B cell (primary cell): ENCODE measurements around the gene GAGE12F. TPM values are rescaled to one million over a fixed set of nuclear protein-coding genes. Genes with fewer than 3 reads are reported as not detected.
"Not testable (repeated sequence)": the region's sequence is repeated elsewhere in the genome, so short reads cannot be mapped to it uniquely, and the experiment has no call there.

Experiments used
- ATAC-seq: fragments of 200-7000 bp; cut with Tn5 transposase; one replicate; pipeline ENCODE4 v1.10.0; 2021; ENCODE audit warnings: low read depth, mild to moderate bottlenecking, moderate number of reproducible peaks, moderate library complexity
- CTCF ChIA-PET: fragments of 350-600 bp; sonication (Branson Sonifier 250); formaldehyde crosslinking; loops from one replicate; lab custom pipeline; 2021; ENCODE audit warnings: antibody characterized with exemption, inconsistent platforms; lab: Charles Lee
- POLR2A ChIA-PET: fragments of 350-600 bp; sonication (Branson Sonifier 250); formaldehyde crosslinking; loops from one replicate; lab custom pipeline; 2021; ENCODE audit warnings: antibody characterized with exemption; lab: Charles Lee
- DNase-seq: peaks from one replicate; pipeline ENCODE4 v3.0.0; 2013
- H2AFZ ChIP-seq: 2 replicates; pipeline ENCODE4 v1.6.1; 2012; ENCODE audit warnings: mild to moderate bottlenecking, low read depth, low read length; ENCODE audit not compliant: insufficient read depth, poor library complexity, severe bottlenecking
- H3K27ac ChIP-seq, 2 donors: 1 replicate in 1 of 2; 2 replicates in 1 of 2; pipeline ENCODE4 v1.5.1; 2012 to 2013; ENCODE audit warnings: low read length in 2 of 2, mild to moderate bottlenecking in 2 of 2, moderate library complexity in 1 of 2
- H3K27me3 ChIP-seq, 4 experiments: fragments of 200-600 bp in 1 of 4; sonication (generic) in 1 of 4; replicated peaks in 1 of 4; 1 replicate in 2 of 4; 2 replicates in 2 of 4; pipeline versions ENCODE4 v1.6.1 to v1.7.0; 2013 to 2016; ENCODE audit warnings: low read length in 3 of 4, mild to moderate bottlenecking in 2 of 4, mixed read lengths in 1 of 4, moderate library complexity in 1 of 4; ENCODE audit not compliant: insufficient read depth in 4 of 4, control insufficient read depth in 3 of 4; ENCODE audit errors: control extremely low read depth in 1 of 4
- H3K36me3 ChIP-seq, 2 experiments: replicated peaks in 1 of 2; 1 replicate in 1 of 2; 2 replicates in 1 of 2; pipeline versions ENCODE4 v1.6.1 to v1.7.1; 2013; ENCODE audit warnings: low read length in 1 of 2; ENCODE audit not compliant: insufficient read depth in 2 of 2, control insufficient read depth in 1 of 2; ENCODE audit errors: control extremely low read depth in 1 of 2, extremely low read depth in 1 of 2
- H3K4me1 ChIP-seq, 2 donors: fragments of 200-600 bp in 1 of 2; sonication (generic) in 1 of 2; 1 replicate in 1 of 2; 2 replicates in 1 of 2; pipeline versions ENCODE4 v1.5.1 to v1.6.1; 2013 to 2017; ENCODE audit warnings: low read length in 2 of 2; ENCODE audit not compliant: control insufficient read depth in 2 of 2, insufficient read depth in 2 of 2
- H3K4me2 ChIP-seq: replicated peaks from 2 replicates; pipeline ENCODE3; 2012; ENCODE audit warnings: mild to moderate bottlenecking, low read depth, low read length; ENCODE audit not compliant: poor library complexity, severe bottlenecking
- H3K4me3 ChIP-seq, 5 experiments: fragments of 200-600 bp in 1 of 5; sonication (generic) in 1 of 5; 1 replicate in 3 of 5; 2 replicates in 2 of 5; pipeline versions ENCODE4 v1.5.1 to v1.7.0; 2011 to 2016; ENCODE audit warnings: low read length in 4 of 5, mild to moderate bottlenecking in 4 of 5, low read depth in 2 of 5, control low read depth in 1 of 5, moderate library complexity in 1 of 5; ENCODE audit not compliant: insufficient read depth in 1 of 5; ENCODE audit errors: control extremely low read depth in 1 of 5, extremely low read depth in 1 of 5
- H3K79me2 ChIP-seq: fragments of 200-600 bp; sonication (generic); one replicate; pipeline ENCODE4 v1.6.0; 2016; ENCODE audit warnings: low read length; ENCODE audit not compliant: control insufficient read depth, insufficient read depth
- H3K9ac ChIP-seq: fragments of 200-600 bp; sonication (generic); 2 replicates; pipeline ENCODE4 v1.6.1; 2017; ENCODE audit warnings: mild to moderate bottlenecking, low read length, moderate library complexity
- H3K9me3 ChIP-seq, 3 donors: one replicate each; pipeline versions ENCODE4 v1.6.1 to v1.7.1; 2013; ENCODE audit warnings: low read length in 2 of 3; ENCODE audit not compliant: control insufficient read depth in 2 of 3, insufficient read depth in 1 of 3; ENCODE audit errors: control extremely low read depth in 1 of 3
- H4K20me1 ChIP-seq: 2 replicates; pipeline ENCODE4 v1.6.0; 2012; ENCODE audit warnings: mild to moderate bottlenecking, low read length; ENCODE audit not compliant: insufficient read depth, control insufficient read depth, poor library complexity, severe bottlenecking
- H3K27ac Mint-ChIP-seq: one replicate; pipeline ENCODE4 v1.8.0; 2021; ENCODE audit warnings: mixed read lengths
- H3K27me3 Mint-ChIP-seq: one replicate; pipeline ENCODE4 v1.8.0; 2021; ENCODE audit warnings: mixed read lengths
- H3K4me1 Mint-ChIP-seq: one replicate; pipeline ENCODE4 v1.8.0; 2021; ENCODE audit warnings: mixed read lengths
- H3K4me3 Mint-ChIP-seq: one replicate; pipeline ENCODE4 v1.8.0; 2021; ENCODE audit warnings: mixed read lengths
- H3K9me3 Mint-ChIP-seq: one replicate; pipeline ENCODE4 v1.8.0; 2022; ENCODE audit warnings: mixed read lengths; ENCODE audit not compliant: insufficient read depth
- WGBS: methylation state at CpG from one replicate; pipeline ENCODE4 v1.1.5; 2013; ENCODE audit warnings: missing lambda C conversion rate; ENCODE audit not compliant: insufficient coverage; 5-methylcytosine and 5-hydroxymethylcytosine counted together
- intact Hi-C: fragments of 100-400 bp; cut with micrococcal nuclease; formaldehyde crosslinking; loops from one replicate; pipeline ENCODE4 v1.10.0; 2022
- polyA plus RNA-seq: library from polyadenylated mRNA; depleted of rRNA; stranded (reverse); fragments of >200 nt; gene quantifications from 2 replicates; pipeline ENCODE4 v1.2.3, GENCODE V29; 2012
- total RNA-seq, 2 donors: library from RNA; stranded (reverse); fragments of 120-200 nt in 1 of 2; gene quantifications; 1 replicate in 1 of 2; 2 replicates in 1 of 2; pipeline versions ENCODE4 v1.2.3 to v1.2.4, GENCODE V29; 2013 to 2022

The GAGE12F gene
- total and polyA plus RNA-seq, 2 donors (not counting 1 experiment from before 2014, with no cell fraction given) = not detected

- H3K9me3 Mint-ChIP-seq, ATAC-seq, H3K4me1 ChIP-seq, H3K27ac Mint-ChIP-seq, H3K36me3 ChIP-seq, H3K27me3 Mint-ChIP-seq, H3K4me3 ChIP-seq, H3K27me3 ChIP-seq, CTCF ChIA-PET, H3K4me1 Mint-ChIP-seq, H3K9ac ChIP-seq, H3K27ac ChIP-seq, H3K4me2 ChIP-seq, H2AFZ ChIP-seq, H3K9me3 ChIP-seq, POLR2A ChIA-PET, H3K79me2 ChIP-seq, intact Hi-C loops, DNase-seq, H3K4me3 Mint-ChIP-seq, H4K20me1 ChIP-seq: not testable (repeated sequence)
- WGBS = no CpG with 5 or more reads among the region's 11 CpGs
These were observed 8.1 kb downstream of the GAGE12F start for GRCh38 chrX:49568728-49569127.

DNA sequence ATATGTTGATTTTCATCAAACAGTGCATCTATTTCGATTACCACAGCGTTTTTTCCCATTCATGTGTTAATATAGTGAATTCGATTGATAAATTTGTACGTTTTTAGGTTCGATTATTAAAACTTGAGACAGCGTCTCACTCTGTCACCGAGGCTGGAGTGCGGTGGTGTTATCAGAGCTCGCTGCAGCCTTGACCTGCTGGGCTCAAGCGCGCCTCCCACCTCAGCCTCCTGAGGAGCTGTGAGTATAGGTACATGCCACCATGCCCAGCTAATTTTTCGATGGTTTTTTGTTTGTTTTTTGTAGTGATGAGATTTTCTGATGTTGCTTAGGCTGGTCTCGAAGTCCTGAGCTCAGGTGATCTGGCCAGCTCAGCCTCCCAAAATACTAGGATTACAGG, 8.5 kb downstream of the GAGE12F start:
- DNase-seq, H3K9ac ChIP-seq, ATAC-seq, H2AFZ ChIP-seq, H3K4me3 ChIP-seq, POLR2A ChIA-PET, H4K20me1 ChIP-seq, H3K4me1 ChIP-seq, CTCF ChIA-PET, H3K4me1 Mint-ChIP-seq, H3K27me3 ChIP-seq, intact Hi-C loops, H3K27ac Mint-ChIP-seq, H3K79me2 ChIP-seq, H3K36me3 ChIP-seq, H3K27ac ChIP-seq, H3K9me3 Mint-ChIP-seq, H3K4me2 ChIP-seq, H3K27me3 Mint-ChIP-seq, H3K4me3 Mint-ChIP-seq, H3K9me3 ChIP-seq: not testable (repeated sequence)
- no CpG with 5 or more reads among the region's 13 CpGs for WGBS

DNA sequence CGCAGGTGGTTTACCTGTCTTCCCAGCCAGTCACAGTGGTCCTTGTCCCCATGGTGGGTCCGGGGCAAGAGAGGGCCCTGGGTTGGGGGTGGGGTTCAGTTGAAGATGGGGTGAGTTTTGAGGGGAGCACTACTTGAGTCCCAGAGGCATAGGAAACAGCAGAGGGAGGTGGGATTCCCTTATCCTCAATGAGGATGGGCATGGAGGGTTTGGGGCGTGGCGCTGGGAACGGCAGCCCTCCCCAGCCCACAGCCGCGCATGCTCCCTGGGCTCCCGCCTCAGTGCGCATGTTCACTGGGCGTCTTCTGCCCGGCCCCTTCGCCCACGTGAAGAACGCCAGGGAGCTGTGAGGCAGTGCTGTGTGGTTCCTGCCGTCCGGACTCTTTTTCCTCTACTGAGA, 9.5 kb downstream of the GAGE12F start, which contains the start of gene GAGE12G:
Gene GAGE12G (plus strand): TSS at position 301 of the 400 bp plus-strand sequence. CDS start 1,155 bp downstream, outside the sequence.
- ATAC-seq, CTCF ChIA-PET: not testable (repeated sequence)
- WGBS = no CpG with 5 or more reads among the region's 16 CpGs

DNA sequence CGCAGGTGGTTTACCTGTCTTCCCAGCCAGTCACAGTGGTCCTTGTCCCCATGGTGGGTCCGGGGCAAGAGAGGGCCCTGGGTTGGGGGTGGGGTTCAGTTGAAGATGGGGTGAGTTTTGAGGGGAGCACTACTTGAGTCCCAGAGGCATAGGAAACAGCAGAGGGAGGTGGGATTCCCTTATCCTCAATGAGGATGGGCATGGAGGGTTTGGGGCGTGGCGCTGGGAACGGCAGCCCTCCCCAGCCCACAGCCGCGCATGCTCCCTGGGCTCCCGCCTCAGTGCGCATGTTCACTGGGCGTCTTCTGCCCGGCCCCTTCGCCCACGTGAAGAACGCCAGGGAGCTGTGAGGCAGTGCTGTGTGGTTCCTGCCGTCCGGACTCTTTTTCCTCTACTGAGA, 19.0 kb downstream of the GAGE12F start, which contains the start of gene GAGE12H:
Gene GAGE12H (plus strand): TSS at position 301 of the 400 bp plus-strand sequence. CDS start 1,155 bp downstream, outside the sequence.
- H3K27me3 Mint-ChIP-seq, H3K27ac Mint-ChIP-seq, H3K4me1 Mint-ChIP-seq, ATAC-seq, H3K36me3 ChIP-seq, H3K9me3 Mint-ChIP-seq, H3K4me3 ChIP-seq, H4K20me1 ChIP-seq, H3K4me3 Mint-ChIP-seq, H3K9me3 ChIP-seq, DNase-seq, H3K27ac ChIP-seq, CTCF ChIA-PET, intact Hi-C loops, H3K27me3 ChIP-seq, H2AFZ ChIP-seq, H3K4me1 ChIP-seq, H3K79me2 ChIP-seq, POLR2A ChIA-PET, H3K9ac ChIP-seq, H3K4me2 ChIP-seq: not testable (repeated sequence)
- no CpG with 5 or more reads among the region's 16 CpGs for WGBS

More for the DNA sequence above, 9.5 kb downstream of the GAGE12F start, which contains the start of gene GAGE12G:
- POLR2A ChIA-PET, DNase-seq, H3K27me3 Mint-ChIP-seq, H3K4me3 ChIP-seq, H3K9me3 ChIP-seq, H3K79me2 ChIP-seq, H3K4me1 Mint-ChIP-seq, intact Hi-C loops, H3K27ac Mint-ChIP-seq, H3K4me2 ChIP-seq, H4K20me1 ChIP-seq, H3K27ac ChIP-seq, H3K36me3 ChIP-seq, H3K9ac ChIP-seq, H3K4me1 ChIP-seq, H2AFZ ChIP-seq, H3K9me3 Mint-ChIP-seq, H3K4me3 Mint-ChIP-seq, H3K27me3 ChIP-seq: not testable (repeated sequence)
